GM23338 (cell line): ENCODE data around the gene MARVELD3.

Source experiments
- CREB1 ChIP-seq: fragments of 250-450 bp; sonication (Bioruptor Pico); IDR thresholded peaks from 2 replicates; pipeline ENCODE4 v1.5.0; 2020; ENCODE audit warnings: low read depth, mild to moderate bottlenecking, moderate library complexity
- CTCF ChIP-seq, 2 experiments: fragments of 200-600 bp in 1 of 2; sonication (generic) in 1 of 2; conservative IDR thresholded peaks; 2 replicates each; pipeline versions ENCODE4 v1.5.1 to v1.6.1; 2016 to 2017; ENCODE audit warnings: antibody characterized with exemption in 2 of 2, low read depth in 2 of 2, mild to moderate bottlenecking in 2 of 2, moderate library complexity in 1 of 2
- EZH2 ChIP-seq: fragments of 200-600 bp; sonication (generic); IDR thresholded peaks from one replicate; pipeline ENCODE4 v1.8.0; 2017; ENCODE audit warnings: antibody characterized with exemption, mild to moderate bottlenecking, low read depth; ENCODE audit not compliant: unreplicated experiment
- NANOG ChIP-seq: IDR thresholded peaks from 2 replicates; pipeline ENCODE4 v1.6.1; 2016; ENCODE audit warnings: antibody characterized with exemption, borderline replicate concordance
- POLR2AphosphoS5 ChIP-seq: IDR thresholded peaks from 2 replicates; pipeline ENCODE4 v1.6.1; 2016; ENCODE audit warnings: antibody characterized with exemption, low read depth
- REST ChIP-seq: IDR thresholded peaks from one replicate; pipeline ENCODE4 v1.6.1; 2018; ENCODE audit warnings: antibody characterized with exemption; ENCODE audit not compliant: unreplicated experiment

GRCh38 chr16:71666264-71666663 lies 40.3 kb downstream of the MARVELD3 start:
- TF ChIP-seq CTCF (conservative IDR thresholded peaks at IDR 0.05; ENCODE audit: low read depth in 2 of 2) (no peak), POLR2AphosphoS5 (no peak), EZH2 (no peak), CREB1 (no peak), REST (no peak), NANOG (no peak)
